ENCODE data around the gene EXOSC3.

EXOSC3 gene

GRCh38 chr9:37732086-37732741 lies 52.6 kb downstream of the EXOSC3 start:
- no peak for DNase-seq (ENCODE audit: low read depth)

- DNase-seq (ENCODE audit: low read depth), result no peak
Observed at GRCh38 chr9:37730839-37731238, 54.0 kb downstream of the EXOSC3 start.

GRCh38 chr9:37730256-37730655 lies 54.6 kb downstream of the EXOSC3 start:
- DNase-seq (ENCODE audit: low read depth), result peak; percentile 14

Measured in iris pigment epithelial cell (primary cell).